22Rv1 (cell line): ENCODE data around the gene OPN3.

ENCODE experiments used
- H3K27ac ChIP-seq: fragments of 450-650 bp; 2 replicates; pipeline ENCODE4 v1.5.1; 2017
- CTCF ChIP-seq: fragments of 450-650 bp; IDR thresholded peaks from 2 replicates; pipeline ENCODE4 v1.5.1; 2017; ENCODE audit warnings: mild to moderate bottlenecking
- ZFX ChIP-seq: fragments of 450-650 bp; IDR thresholded peaks from 2 replicates; pipeline ENCODE4 v1.6.1; 2017; ENCODE audit warnings: antibody characterized with exemption, borderline replicate concordance

Gene OPN3

GRCh38 chr1:241589521-241589920, 50.6 kb downstream of the OPN3 start:
- no peak overlapping the region for H3K27ac ChIP-seq

GRCh38 chr1:241586905-241587512, 53.2 kb downstream of the OPN3 start:
- TF ChIP-seq ZFX = no peak
- no peak for TF ChIP-seq CTCF
- H3K27ac ChIP-seq = no peak overlapping the region

More at GRCh38 chr1:241589521-241589920, 50.6 kb downstream of the OPN3 start:
- TF ChIP-seq ZFX (no peak), CTCF (no peak)

GRCh38 chr1:241582921-241583321, 57.2 kb downstream of the OPN3 start:
- TF ChIP-seq CTCF (no peak), ZFX (no peak)
- H3K27ac ChIP-seq = no peak overlapping the region

- TF ChIP-seq ZFX = no peak
- TF ChIP-seq CTCF = no peak
These were observed 60.7 kb downstream of the OPN3 start for GRCh38 chr1:241579434-241579833.

GRCh38 chr1:241574154-241574553, 66.0 kb downstream of the OPN3 start:
- H3K27ac ChIP-seq = no peak overlapping the region

More at GRCh38 chr1:241579434-241579833, 60.7 kb downstream of the OPN3 start:
- H3K27ac ChIP-seq = no peak overlapping the region

GRCh38 chr1:241569848-241570247, 70.3 kb downstream of the OPN3 start:
- TF ChIP-seq ZFX = no peak
- no peak for TF ChIP-seq CTCF
- no peak overlapping the region for H3K27ac ChIP-seq

More at GRCh38 chr1:241574154-241574553, 66.0 kb downstream of the OPN3 start:
- TF ChIP-seq ZFX (no peak), CTCF (no peak)

GRCh38 chr1:241560849-241561187, 79.4 kb downstream of the OPN3 start:
- no peak for TF ChIP-seq CTCF
- no peak for TF ChIP-seq ZFX
- H3K27ac ChIP-seq = no peak overlapping the region
